ENCODE measurements around the gene MCTP1.

The MCTP1 gene

DNA sequence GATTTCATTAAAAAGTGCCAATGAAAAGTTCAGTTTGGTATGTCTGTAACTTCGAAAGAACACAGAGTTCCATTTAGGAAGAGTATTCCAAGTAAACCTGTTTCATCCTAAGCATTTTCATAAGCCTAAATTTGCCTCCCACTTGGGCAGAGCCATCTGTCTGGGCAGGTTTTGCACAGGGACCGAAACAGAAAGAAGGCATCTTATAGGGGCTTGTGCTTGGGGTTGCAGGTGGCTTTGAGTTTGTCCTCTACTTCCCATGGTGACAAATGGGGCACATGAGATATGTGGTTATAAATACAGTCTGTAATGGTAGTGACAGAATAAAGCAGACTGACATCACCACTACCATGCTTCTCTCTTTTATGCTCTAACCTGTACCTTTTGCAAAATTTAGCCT is 63.7 kb downstream of the MCTP1 start (continued):
- TF ChIP-seq OSR1 (CRISPR knock-in tag; IDR thresholded peaks at IDR 0.05): no peak
- TF ChIP-seq CSDC2 (CRISPR knock-in tag; IDR thresholded peaks at IDR 0.05): no peak
- TF ChIP-seq ZNF8 (CRISPR knock-in tag; IDR thresholded peaks at IDR 0.05): no peak
- TF ChIP-seq ESRRG (CRISPR knock-in tag; IDR thresholded peaks at IDR 0.05): no peak
- no peak for TF ChIP-seq ISL1 (CRISPR knock-in tag; IDR thresholded peaks at IDR 0.05)
- no peak for TF ChIP-seq TCF4 (CRISPR knock-in tag; IDR thresholded peaks at IDR 0.05; ENCODE audit: borderline replicate concordance)

DNA sequence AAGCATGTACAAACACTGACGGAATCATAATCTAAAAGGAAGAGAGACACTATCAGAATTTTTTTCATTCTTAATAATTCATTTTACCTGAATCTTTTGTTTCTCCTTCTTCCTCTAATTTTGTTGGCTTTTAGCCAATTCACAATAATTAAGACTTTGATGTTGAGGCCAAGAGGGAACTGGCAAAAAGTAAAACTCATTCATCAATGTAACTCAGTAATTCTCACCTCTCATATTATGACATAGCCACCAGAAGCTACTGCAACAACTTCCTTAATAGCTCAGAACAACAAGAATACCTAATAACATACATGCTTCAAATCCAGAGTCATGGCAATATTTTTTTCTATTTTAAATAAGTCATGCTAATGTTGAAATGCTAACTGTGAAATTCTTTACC is 64.5 kb downstream of the MCTP1 start:
- ATAC-seq: no peak
- TF ChIP-seq BACH2 (CRISPR knock-in tag; IDR thresholded peaks at IDR 0.05; ENCODE audit: borderline replicate concordance) (no peak), ZNF565 (CRISPR knock-in tag; conservative IDR thresholded peaks at IDR 0.05; ENCODE audit: low read depth) (no peak), CSDC2 (CRISPR knock-in tag; IDR thresholded peaks at IDR 0.05) (no peak), GLIS3 (CRISPR knock-in tag; IDR thresholded peaks at IDR 0.05) (no peak)
- TF ChIP-seq, protein P1, sequence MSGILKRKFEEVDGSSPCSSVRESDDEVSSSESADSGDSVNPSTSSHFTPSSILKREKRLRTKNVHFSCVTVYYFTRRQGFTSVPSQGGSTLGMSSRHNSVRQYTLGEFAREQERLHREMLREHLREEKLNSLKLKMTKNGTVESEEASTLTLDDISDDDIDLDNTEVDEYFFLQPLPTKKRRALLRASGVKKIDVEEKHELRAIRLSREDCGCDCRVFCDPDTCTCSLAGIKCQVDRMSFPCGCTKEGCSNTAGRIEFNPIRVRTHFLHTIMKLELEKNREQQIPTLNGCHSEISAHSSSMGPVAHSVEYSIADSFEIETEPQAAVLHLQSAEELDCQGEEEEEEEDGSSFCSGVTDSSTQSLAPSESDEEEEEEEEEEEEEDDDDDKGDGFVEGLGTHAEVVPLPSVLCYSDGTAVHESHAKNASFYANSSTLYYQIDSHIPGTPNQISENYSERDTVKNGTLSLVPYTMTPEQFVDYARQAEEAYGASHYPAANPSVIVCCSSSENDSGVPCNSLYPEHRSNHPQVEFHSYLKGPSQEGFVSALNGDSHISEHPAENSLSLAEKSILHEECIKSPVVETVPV (CRISPR knock-in tag; IDR thresholded peaks at IDR 0.05): no peak
- TF ChIP-seq, protein P2, sequence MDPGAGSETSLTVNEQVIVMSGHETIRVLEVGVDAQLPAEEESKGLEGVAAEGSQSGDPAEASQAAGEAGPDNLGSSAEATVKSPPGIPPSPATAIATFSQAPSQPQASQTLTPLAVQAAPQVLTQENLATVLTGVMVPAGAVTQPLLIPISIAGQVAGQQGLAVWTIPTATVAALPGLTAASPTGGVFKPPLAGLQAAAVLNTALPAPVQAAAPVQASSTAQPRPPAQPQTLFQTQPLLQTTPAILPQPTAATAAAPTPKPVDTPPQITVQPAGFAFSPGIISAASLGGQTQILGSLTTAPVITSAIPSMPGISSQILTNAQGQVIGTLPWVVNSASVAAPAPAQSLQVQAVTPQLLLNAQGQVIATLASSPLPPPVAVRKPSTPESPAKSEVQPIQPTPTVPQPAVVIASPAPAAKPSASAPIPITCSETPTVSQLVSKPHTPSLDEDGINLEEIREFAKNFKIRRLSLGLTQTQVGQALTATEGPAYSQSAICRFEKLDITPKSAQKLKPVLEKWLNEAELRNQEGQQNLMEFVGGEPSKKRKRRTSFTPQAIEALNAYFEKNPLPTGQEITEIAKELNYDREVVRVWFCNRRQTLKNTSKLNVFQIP (CRISPR knock-in tag; IDR thresholded peaks at IDR 0.05; ENCODE audit: borderline replicate concordance, low read depth): no peak
- TF ChIP-seq, protein P3, sequence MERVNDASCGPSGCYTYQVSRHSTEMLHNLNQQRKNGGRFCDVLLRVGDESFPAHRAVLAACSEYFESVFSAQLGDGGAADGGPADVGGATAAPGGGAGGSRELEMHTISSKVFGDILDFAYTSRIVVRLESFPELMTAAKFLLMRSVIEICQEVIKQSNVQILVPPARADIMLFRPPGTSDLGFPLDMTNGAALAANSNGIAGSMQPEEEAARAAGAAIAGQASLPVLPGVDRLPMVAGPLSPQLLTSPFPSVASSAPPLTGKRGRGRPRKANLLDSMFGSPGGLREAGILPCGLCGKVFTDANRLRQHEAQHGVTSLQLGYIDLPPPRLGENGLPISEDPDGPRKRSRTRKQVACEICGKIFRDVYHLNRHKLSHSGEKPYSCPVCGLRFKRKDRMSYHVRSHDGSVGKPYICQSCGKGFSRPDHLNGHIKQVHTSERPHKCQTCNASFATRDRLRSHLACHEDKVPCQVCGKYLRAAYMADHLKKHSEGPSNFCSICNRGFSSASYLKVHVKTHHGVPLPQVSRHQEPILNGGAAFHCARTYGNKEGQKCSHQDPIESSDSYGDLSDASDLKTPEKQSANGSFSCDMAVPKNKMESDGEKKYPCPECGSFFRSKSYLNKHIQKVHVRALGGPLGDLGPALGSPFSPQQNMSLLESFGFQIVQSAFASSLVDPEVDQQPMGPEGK (CRISPR knock-in tag; IDR thresholded peaks at IDR 0.05; ENCODE audit: borderline replicate concordance): no peak
- TF ChIP-seq, protein P4, sequence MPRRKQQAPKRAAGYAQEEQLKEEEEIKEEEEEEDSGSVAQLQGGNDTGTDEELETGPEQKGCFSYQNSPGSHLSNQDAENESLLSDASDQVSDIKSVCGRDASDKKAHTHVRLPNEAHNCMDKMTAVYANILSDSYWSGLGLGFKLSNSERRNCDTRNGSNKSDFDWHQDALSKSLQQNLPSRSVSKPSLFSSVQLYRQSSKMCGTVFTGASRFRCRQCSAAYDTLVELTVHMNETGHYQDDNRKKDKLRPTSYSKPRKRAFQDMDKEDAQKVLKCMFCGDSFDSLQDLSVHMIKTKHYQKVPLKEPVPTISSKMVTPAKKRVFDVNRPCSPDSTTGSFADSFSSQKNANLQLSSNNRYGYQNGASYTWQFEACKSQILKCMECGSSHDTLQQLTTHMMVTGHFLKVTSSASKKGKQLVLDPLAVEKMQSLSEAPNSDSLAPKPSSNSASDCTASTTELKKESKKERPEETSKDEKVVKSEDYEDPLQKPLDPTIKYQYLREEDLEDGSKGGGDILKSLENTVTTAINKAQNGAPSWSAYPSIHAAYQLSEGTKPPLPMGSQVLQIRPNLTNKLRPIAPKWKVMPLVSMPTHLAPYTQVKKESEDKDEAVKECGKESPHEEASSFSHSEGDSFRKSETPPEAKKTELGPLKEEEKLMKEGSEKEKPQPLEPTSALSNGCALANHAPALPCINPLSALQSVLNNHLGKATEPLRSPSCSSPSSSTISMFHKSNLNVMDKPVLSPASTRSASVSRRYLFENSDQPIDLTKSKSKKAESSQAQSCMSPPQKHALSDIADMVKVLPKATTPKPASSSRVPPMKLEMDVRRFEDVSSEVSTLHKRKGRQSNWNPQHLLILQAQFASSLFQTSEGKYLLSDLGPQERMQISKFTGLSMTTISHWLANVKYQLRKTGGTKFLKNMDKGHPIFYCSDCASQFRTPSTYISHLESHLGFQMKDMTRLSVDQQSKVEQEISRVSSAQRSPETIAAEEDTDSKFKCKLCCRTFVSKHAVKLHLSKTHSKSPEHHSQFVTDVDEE (CRISPR knock-in tag; IDR thresholded peaks at IDR 0.05): no peak

DNA sequence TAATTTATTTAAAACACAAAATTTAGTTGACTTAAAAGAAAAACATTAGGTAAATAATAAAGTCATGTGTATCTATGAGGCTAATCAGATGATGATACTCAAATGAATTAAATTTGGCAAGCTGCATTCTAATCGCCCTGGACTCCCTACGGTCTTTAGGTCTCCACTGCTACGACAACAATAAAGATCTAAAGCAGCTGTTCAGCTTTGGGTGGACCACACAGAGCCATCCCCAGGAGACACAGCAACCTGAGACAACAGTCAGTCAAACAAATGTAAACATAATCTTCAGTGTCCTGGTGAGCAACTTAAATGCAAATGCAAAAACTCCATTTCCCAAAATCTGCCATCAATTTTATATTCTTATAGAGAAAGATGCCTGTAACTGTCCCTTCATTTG is 65.5 kb downstream of the MCTP1 start:
- no peak for ATAC-seq
- TF ChIP-seq, protein P3 (CRISPR knock-in tag; IDR thresholded peaks at IDR 0.05; ENCODE audit: borderline replicate concordance): no peak
- TF ChIP-seq ZC3H10 (CRISPR knock-in tag; IDR thresholded peaks at IDR 0.05) (no peak), PPARA (CRISPR knock-in tag; IDR thresholded peaks at IDR 0.05; ENCODE audit: borderline replicate concordance) (no peak), TCF4 (CRISPR knock-in tag; IDR thresholded peaks at IDR 0.05; ENCODE audit: borderline replicate concordance) (no peak), ZNF8 (CRISPR knock-in tag; IDR thresholded peaks at IDR 0.05) (no peak), ZFP3 (CRISPR knock-in tag; IDR thresholded peaks at IDR 0.05) (no peak), TOX (CRISPR knock-in tag; IDR thresholded peaks at IDR 0.05; ENCODE audit: borderline replicate concordance) (no peak), ISL1 (CRISPR knock-in tag; IDR thresholded peaks at IDR 0.05) (no peak), CSDC2 (CRISPR knock-in tag; IDR thresholded peaks at IDR 0.05) (no peak), ZNF565 (CRISPR knock-in tag; conservative IDR thresholded peaks at IDR 0.05; ENCODE audit: low read depth) (no peak), ARNTL (CRISPR knock-in tag; IDR thresholded peaks at IDR 0.05; ENCODE audit: borderline replicate concordance, low read depth) (no peak), SNAI2 (CRISPR knock-in tag; IDR thresholded peaks at IDR 0.05) (no peak), ZFP30 (CRISPR knock-in tag; IDR thresholded peaks at IDR 0.05) (no peak), ZNF70 (CRISPR knock-in tag; IDR thresholded peaks at IDR 0.05) (no peak), GLIS3 (CRISPR knock-in tag; IDR thresholded peaks at IDR 0.05) (no peak)
- TF ChIP-seq, protein P2 (CRISPR knock-in tag; IDR thresholded peaks at IDR 0.05; ENCODE audit: borderline replicate concordance, low read depth): no peak
- TF ChIP-seq, protein P4 (CRISPR knock-in tag; IDR thresholded peaks at IDR 0.05): no peak
- TF ChIP-seq, protein P1 (CRISPR knock-in tag; IDR thresholded peaks at IDR 0.05): no peak

Measured in SK-N-SH treated with all-trans-retinoic acid at 6 μM for 48 hours (cell line).